ENCODE results near the gene TAF6L. TPM values are rescaled to one million over a fixed set of nuclear protein-coding genes. Genes with fewer than 3 reads are reported as not detected.
"Not testable (repeated sequence)": the region's sequence is repeated elsewhere in the genome, so short reads cannot be mapped to it uniquely, and the experiment has no call there.

The TAF6L gene
- total RNA-seq, 1 experiment from 2014 or later = 28.9 TPM

GRCh38 chr11:62823677-62824076, 52.5 kb downstream of the TAF6L start:
- no TSS peak for BruUV-seq (replicated peaks)
- Mint-ChIP-seq H3K27me3 (ENCODE audit: unreplicated experiment) (no peaks in the 10 kb centered on the region), H3K27ac (ENCODE audit: unreplicated experiment) (no peak overlapping the region), H3K4me3 (ENCODE audit: low read depth, unreplicated experiment) (no peak overlapping the region), H3K9me3 (ENCODE audit: low read depth, unreplicated experiment) (no peaks in the 10 kb centered on the region), H3K4me1 (ENCODE audit: low read depth, unreplicated experiment) (no peaks in the 10 kb centered on the region), H3K36me3 (ENCODE audit: insufficient read depth, unreplicated experiment) (peaks cover 69% of the 10 kb centered on the region)
- no peak for DNase-seq
- CTCF ChIA-PET = no interaction called here
- intact Hi-C loops (cut with micrococcal nuclease; ENCODE audit: unreplicated experiment) = no loop called here
- TF ChIP-seq CTCF (IDR thresholded peaks at IDR 0.05; ENCODE audit: unreplicated experiment) = no peak

DNA sequence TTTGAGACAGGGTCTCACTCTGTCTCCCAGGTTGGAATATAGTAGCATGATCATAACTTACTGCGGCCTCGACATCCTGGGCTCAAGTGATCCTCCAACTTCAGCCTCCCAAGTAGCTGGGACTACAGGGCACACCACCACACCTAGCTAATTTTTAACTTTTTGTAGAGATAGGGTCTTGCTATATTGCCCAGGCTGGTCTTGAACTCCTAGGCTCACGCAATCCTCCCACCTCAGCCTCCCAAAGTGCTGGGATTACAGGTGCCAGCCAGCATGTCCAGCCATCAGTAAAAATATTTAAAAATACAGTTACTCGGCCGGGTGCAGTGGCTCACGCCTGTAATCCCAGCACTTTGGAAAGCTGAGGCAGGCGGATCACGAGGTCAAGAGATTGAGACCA, 56.9 kb downstream of the TAF6L start:
- intact Hi-C loops (cut with micrococcal nuclease; ENCODE audit: unreplicated experiment); DNase-seq; H3K4me1 Mint-ChIP-seq (ENCODE audit: low read depth, unreplicated experiment); H3K9me3 Mint-ChIP-seq (ENCODE audit: low read depth, unreplicated experiment); H3K27ac Mint-ChIP-seq (ENCODE audit: unreplicated experiment); H3K27me3 Mint-ChIP-seq (ENCODE audit: unreplicated experiment); BruUV-seq (replicated peaks); H3K4me3 Mint-ChIP-seq (ENCODE audit: low read depth, unreplicated experiment): not testable (repeated sequence)
- peaks cover 81% of the 10 kb centered on the region for H3K36me3 Mint-ChIP-seq (ENCODE audit: insufficient read depth, unreplicated experiment)
- CTCF ChIA-PET = interaction anchor here (0.6 to 1.0 kb wide), 2 partner anchors 12 to 1203 kb away, joined by 3 to 6 read pairs; no protein-coding TSS in a partner anchor

DNA sequence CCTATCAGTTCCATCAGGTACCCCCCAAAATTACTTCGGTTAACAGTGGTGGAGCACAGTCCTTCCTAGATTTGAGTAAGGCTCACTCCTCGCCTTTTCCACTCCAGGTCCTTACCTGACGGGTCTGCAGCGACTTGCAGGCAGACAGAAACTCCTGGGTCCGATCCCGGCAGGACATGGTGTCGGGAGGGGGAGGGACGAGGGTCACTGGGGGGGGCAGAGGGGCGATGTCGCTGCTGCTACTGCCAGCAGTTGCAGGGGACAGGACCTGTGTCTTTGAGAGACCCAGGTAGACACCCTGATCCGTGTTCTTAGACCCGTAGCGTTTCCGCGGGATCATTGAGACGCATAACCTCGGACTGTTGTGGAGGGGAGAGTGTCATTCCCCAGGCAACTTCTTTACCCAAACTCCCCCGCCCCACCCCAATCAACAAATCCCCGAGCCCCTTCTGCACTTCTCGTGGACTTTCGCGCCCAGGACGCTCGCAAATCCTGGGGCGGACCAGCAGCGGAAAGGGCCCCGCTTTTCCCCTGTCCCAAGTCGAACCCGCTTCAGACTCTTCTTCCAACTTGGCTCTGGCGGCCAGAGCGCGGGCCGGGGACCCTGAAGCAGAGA, 59.8 kb downstream of the TAF6L start:
- DNase-seq = no peak
- BruUV-seq (replicated peaks) = no TSS peak
- Mint-ChIP-seq H3K4me1 (ENCODE audit: low read depth, unreplicated experiment) (peaks cover 10% of the 10 kb centered on the region), H3K4me3 (ENCODE audit: low read depth, unreplicated experiment) (peak overlapping the region; percentile 85), H3K27ac (ENCODE audit: unreplicated experiment) (peak overlapping the region; percentile 92), H3K36me3 (ENCODE audit: insufficient read depth, unreplicated experiment) (peaks cover 78% of the 10 kb centered on the region), H3K9me3 (ENCODE audit: low read depth, unreplicated experiment) (no peaks in the 10 kb centered on the region), H3K27me3 (ENCODE audit: unreplicated experiment) (no peaks in the 10 kb centered on the region)
- intact Hi-C loops (cut with micrococcal nuclease; ENCODE audit: unreplicated experiment) = no loop called here
- CTCF ChIA-PET = no interaction called here
- no peak for TF ChIP-seq CTCF (IDR thresholded peaks at IDR 0.05; ENCODE audit: unreplicated experiment)

DNA sequence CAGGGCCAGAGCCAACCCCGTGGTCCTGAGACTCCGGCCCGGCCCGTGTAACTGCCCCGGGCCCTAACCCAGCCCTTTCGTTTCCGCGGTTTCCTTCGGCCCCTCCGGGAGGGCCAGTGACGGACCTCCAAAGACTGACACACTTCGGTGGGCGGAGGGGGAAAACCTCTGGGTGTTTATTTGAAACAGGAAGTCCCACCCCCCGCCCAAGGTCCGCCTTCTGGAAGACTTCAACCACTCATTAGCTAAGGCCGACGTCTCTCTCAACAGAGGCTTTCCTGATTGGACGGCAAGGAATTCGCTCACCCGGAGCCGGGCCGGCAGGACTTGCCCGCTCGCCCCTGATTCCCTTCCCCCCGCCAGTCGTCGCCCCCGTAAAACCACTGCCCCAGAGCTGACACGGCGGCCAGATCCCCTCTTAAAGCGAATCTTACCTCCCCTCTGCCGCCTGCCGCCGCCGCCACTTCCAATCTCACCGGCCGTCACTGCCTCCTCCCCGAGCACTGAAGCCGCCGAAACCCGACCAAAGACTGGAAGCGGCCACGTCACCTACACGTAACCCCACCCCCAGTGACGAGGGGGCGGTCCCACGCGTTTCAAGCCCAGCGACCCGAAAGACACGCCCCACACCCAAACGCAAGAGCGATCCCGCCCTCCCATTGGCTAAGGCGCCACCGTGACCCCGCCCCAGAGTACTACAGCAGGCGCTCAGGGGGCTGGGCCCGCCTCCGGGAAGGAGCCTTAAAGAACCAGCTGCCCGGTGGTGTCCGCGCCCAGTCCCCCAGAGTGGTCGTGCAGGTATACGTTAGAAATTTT, 60.5 kb downstream of the TAF6L start, which contains the start of gene STX5:
STX5 (minus strand) TSS at position 532 of the 816 bp plus-strand sequence. CDS start 808 bp downstream, outside the sequence.
- TSS peak; percentile 40 for BruUV-seq (replicated peaks)

More for the DNA sequence above, 60.5 kb downstream of the TAF6L start, which contains the start of gene STX5:
- intact Hi-C loops (cut with micrococcal nuclease; ENCODE audit: unreplicated experiment) = no loop called here
- CTCF ChIA-PET = interaction anchor here (0.6 to 1.1 kb wide), 4 partner anchors 45 to 679 kb away, joined by 3 to 7 read pairs (median 3); no protein-coding TSS in a partner anchor
- Mint-ChIP-seq H3K9me3 (ENCODE audit: low read depth, unreplicated experiment) (no peaks in the 10 kb centered on the region), H3K4me1 (ENCODE audit: low read depth, unreplicated experiment) (peaks cover 10% of the 10 kb centered on the region), H3K27me3 (ENCODE audit: unreplicated experiment) (no peaks in the 10 kb centered on the region), H3K36me3 (ENCODE audit: insufficient read depth, unreplicated experiment) (peaks cover 71% of the 10 kb centered on the region), H3K27ac (ENCODE audit: unreplicated experiment) (peak within 1 kb of the TSS; percentile 92), H3K4me3 (ENCODE audit: low read depth, unreplicated experiment) (peak within 1 kb of the TSS; percentile 85)
- DNase-seq = peak; percentile 99
- no peak for TF ChIP-seq CTCF (IDR thresholded peaks at IDR 0.05; ENCODE audit: unreplicated experiment)

Measured in Calu3 (cell line).